H9 (cell line): ENCODE results near the gene EDAR. TPM values are rescaled to one million over a fixed set of nuclear protein-coding genes. Genes with fewer than 3 reads are reported as not detected.

ENCODE experiments used
- DNase-seq: peaks from one replicate; pipeline ENCODE4 v3.0.0-alpha.2; 2017
- H2AFZ ChIP-seq: one replicate; pipeline ENCODE4 v1.6.1; 2013; ENCODE audit warnings: mild to moderate bottlenecking, low read length, control low read depth, moderate library complexity
- H2AK5ac ChIP-seq: 2 replicates; pipeline ENCODE4 v1.6.1; 2013; ENCODE audit warnings: low read length, control low read depth, mixed read lengths; ENCODE audit not compliant: insufficient read length
- H2BK120ac ChIP-seq: one replicate; pipeline ENCODE4 v1.6.1; 2013; ENCODE audit warnings: low read depth, mild to moderate bottlenecking, low read length, control low read depth, inconsistent platforms; ENCODE audit not compliant: poor library complexity, severe bottlenecking
- H2BK12ac ChIP-seq: 2 replicates; pipeline ENCODE4 v1.6.1; 2013; ENCODE audit warnings: low read length, control low read depth, mixed read lengths, low read depth; ENCODE audit not compliant: insufficient read length
- H2BK15ac ChIP-seq: 2 replicates; pipeline ENCODE4 v1.6.1; 2013; ENCODE audit warnings: low read depth, low read length, control low read depth
- H2BK20ac ChIP-seq: one replicate; pipeline ENCODE4 v1.6.1; 2013; ENCODE audit warnings: low read depth, mild to moderate bottlenecking, low read length, control low read depth, inconsistent platforms; ENCODE audit not compliant: poor library complexity, severe bottlenecking
- H2BK5ac ChIP-seq: 2 replicates; pipeline ENCODE4 v1.6.1; 2013; ENCODE audit warnings: low read length, control low read depth, mixed read lengths; ENCODE audit not compliant: insufficient read length
- H3K14ac ChIP-seq: 2 replicates; pipeline ENCODE4 v1.6.1; 2013; ENCODE audit warnings: low read length, control low read depth; ENCODE audit not compliant: insufficient read depth
- H3K18ac ChIP-seq: 2 replicates; pipeline ENCODE4 v1.6.1; 2013; ENCODE audit warnings: low read depth, mild to moderate bottlenecking, mixed read lengths, low read length, control low read depth; ENCODE audit not compliant: insufficient read length
- H3K23ac ChIP-seq: 2 replicates; pipeline ENCODE4 v1.6.1; 2013; ENCODE audit warnings: low read length, control low read depth, mixed read lengths, low read depth; ENCODE audit not compliant: insufficient read length
- H3K23me2 ChIP-seq: 2 replicates; pipeline ENCODE4 v1.6.1; 2013; ENCODE audit warnings: low read depth, mild to moderate bottlenecking, mixed read lengths, low read length, control low read depth; ENCODE audit not compliant: insufficient read length, poor library complexity, severe bottlenecking
- H3K27ac ChIP-seq: 2 replicates; pipeline ENCODE4 v1.5.1; 2013; ENCODE audit warnings: low read length, control low read depth, mixed read lengths, low read depth; ENCODE audit not compliant: insufficient read length
- H3K27me3 ChIP-seq: 2 replicates; pipeline ENCODE4 v1.6.1; 2013; ENCODE audit warnings: low read length, control low read depth, inconsistent platforms; ENCODE audit not compliant: insufficient read depth
- H3K4ac ChIP-seq: 2 replicates; pipeline ENCODE4 v1.6.1; 2013; ENCODE audit warnings: low read depth, mild to moderate bottlenecking, control low read depth, inconsistent platforms, low read length, moderate library complexity
- H3K4me1 ChIP-seq: 2 replicates; pipeline ENCODE4 v1.6.1; 2013; ENCODE audit warnings: low read length, control low read depth, inconsistent platforms; ENCODE audit not compliant: insufficient read depth
- H3K4me2 ChIP-seq: 2 replicates; pipeline ENCODE4 v1.6.1; 2013; ENCODE audit warnings: low read length, control low read depth, mixed read lengths; ENCODE audit not compliant: insufficient read length, insufficient read depth
- H3K56ac ChIP-seq: 2 replicates; pipeline ENCODE4 v1.6.1; 2013; ENCODE audit warnings: low read depth, mild to moderate bottlenecking, mixed read lengths, low read length, control low read depth; ENCODE audit not compliant: insufficient read length
- H3K79me1 ChIP-seq: 2 replicates; pipeline ENCODE4 v1.6.1; 2013; ENCODE audit warnings: low read depth, mild to moderate bottlenecking, moderate library complexity, low read length, control low read depth, inconsistent platforms; ENCODE audit not compliant: insufficient read depth, poor library complexity, severe bottlenecking
- H3K79me2 ChIP-seq: 2 replicates; pipeline ENCODE4 v1.6.1; 2013; ENCODE audit warnings: low read length, control low read depth, inconsistent platforms; ENCODE audit not compliant: insufficient read depth
- H3K9ac ChIP-seq: 2 replicates; pipeline ENCODE4 v1.6.1; 2013; ENCODE audit warnings: low read length, control low read depth, mixed read lengths; ENCODE audit not compliant: insufficient read length; ENCODE audit errors: extremely low read depth
- H3K9me3 ChIP-seq: one replicate; pipeline ENCODE4 v1.6.1; 2013; ENCODE audit warnings: low read depth, low read length, inconsistent platforms; ENCODE audit not compliant: control insufficient read depth
- H3T11ph ChIP-seq: one replicate; pipeline ENCODE4 v1.6.1; 2013; ENCODE audit warnings: mild to moderate bottlenecking, low read length, control low read depth, inconsistent platforms
- H4K20me1 ChIP-seq: one replicate; pipeline ENCODE4 v1.6.1; 2013; ENCODE audit not compliant: control insufficient read depth, insufficient read length, insufficient read depth
- H4K5ac ChIP-seq: 2 replicates; pipeline ENCODE4 v1.6.1; 2013; ENCODE audit warnings: low read depth, mild to moderate bottlenecking, mixed read lengths, low read length, control low read depth; ENCODE audit not compliant: insufficient read length
- H4K8ac ChIP-seq: replicated peaks from 2 replicates; pipeline ENCODE4 v1.6.1; 2013; ENCODE audit warnings: low read length, control low read depth, mixed read lengths, low read depth; ENCODE audit not compliant: insufficient read length
- H4K91ac ChIP-seq: 2 replicates; pipeline ENCODE4 v1.6.1; 2013; ENCODE audit warnings: low read depth, mild to moderate bottlenecking, moderate library complexity, mixed read lengths, low read length, control low read depth; ENCODE audit not compliant: insufficient read length
- H3K27ac Mint-ChIP-seq, 3 experiments: 2 replicates in 2 of 3; 3 replicates in 1 of 3; pipeline ENCODE4 v1.8.0; 2020 to 2021; ENCODE audit warnings: mixed read lengths in 3 of 3, mild to moderate bottlenecking in 1 of 3, moderate library complexity in 1 of 3
- H3K27me3 Mint-ChIP-seq: 2 replicates; pipeline ENCODE4 v1.8.0; 2021; ENCODE audit warnings: low read depth, mild to moderate bottlenecking, moderate library complexity, mixed read lengths
- H3K36me3 Mint-ChIP-seq, 3 experiments: 2 replicates in 2 of 3; 3 replicates in 1 of 3; pipeline ENCODE4 v1.8.0; 2020 to 2021; ENCODE audit warnings: low read depth in 3 of 3, mixed read lengths in 3 of 3; ENCODE audit not compliant: insufficient read depth in 1 of 3
- H3K4me1 Mint-ChIP-seq, 2 experiments: 2 replicates each; pipeline ENCODE4 v1.8.0; 2020; ENCODE audit warnings: mixed read lengths in 2 of 2
- H3K4me3 Mint-ChIP-seq, 2 experiments: 2 replicates in 1 of 2; 3 replicates in 1 of 2; pipeline ENCODE4 v1.8.0; 2020 to 2021; ENCODE audit warnings: mild to moderate bottlenecking in 2 of 2, mixed read lengths in 2 of 2, moderate library complexity in 1 of 2
- H3K9me3 Mint-ChIP-seq, 2 experiments: 2 replicates in 1 of 2; 3 replicates in 1 of 2; pipeline ENCODE4 v1.8.0; 2020; ENCODE audit warnings: mild to moderate bottlenecking in 2 of 2, mixed read lengths in 2 of 2, moderate library complexity in 1 of 2
- WGBS: extraction: QIAGEN DNeasy Blood & Tissue Kit; methylation state at CpG from one replicate; pipeline ENCODE4 v1.1.7; 2013; ENCODE audit warnings: missing lambda C conversion rate, low lambda C conversion rate, mixed read lengths; ENCODE audit not compliant: insufficient read length; ENCODE audit errors: extremely low coverage; 5-methylcytosine and 5-hydroxymethylcytosine counted together
- total RNA-seq: library from RNA; stranded (reverse); gene quantifications from 2 replicates; pipeline ENCODE4 v1.2.1, GENCODE V29; 2021
- TF ChIP-seq, protein P1 (sequence below): fragments of 200-600 bp; sonication (generic); conservative IDR thresholded peaks from 3 replicates; pipeline ENCODE4 v1.8.0; 2021; ENCODE audit warnings: antibody characterized with exemption, mild to moderate bottlenecking

Gene EDAR
- total RNA-seq, 1 experiment from 2014 or later, result not detected

DNA sequence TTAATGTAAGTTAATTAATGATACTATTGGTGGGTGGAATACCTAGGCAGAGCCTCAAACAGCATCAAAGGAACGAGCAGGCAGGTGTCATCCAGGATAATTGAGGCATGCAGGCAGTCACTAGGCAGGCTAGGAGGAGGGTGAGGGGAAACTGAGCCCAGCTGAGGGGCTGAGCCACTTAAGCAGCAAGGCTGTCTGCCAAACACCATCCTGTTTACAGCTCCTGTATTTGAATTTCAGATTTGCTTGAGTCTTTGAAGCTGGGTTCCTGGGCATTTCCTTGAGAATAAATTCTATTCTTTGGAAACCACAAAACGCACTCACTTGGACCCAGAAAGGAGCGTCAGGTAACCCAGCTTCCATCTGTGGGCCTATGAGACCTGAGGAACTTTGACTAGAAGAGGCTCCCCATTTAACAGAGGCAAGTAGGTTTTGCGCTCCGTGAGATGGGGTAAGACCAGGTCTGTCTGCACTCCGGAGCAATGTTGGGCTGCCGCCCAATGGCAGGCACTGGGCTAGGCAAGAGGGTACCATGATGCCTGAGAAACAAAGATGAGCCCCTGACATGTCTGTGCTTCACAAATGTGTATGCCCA is 2.0 kb downstream of the EDAR start:
- Histone ChIP-seq H3K4me2 (no peak overlapping the region), H2BK120ac (no peak overlapping the region), H3K23ac (no peak overlapping the region), H4K91ac (no peak overlapping the region), H4K20me1 (no peaks in the 10 kb centered on the region), H2BK5ac (no peak overlapping the region), H3K18ac (no peak overlapping the region), H3K27ac (no peak overlapping the region), H3K23me2 (no peaks in the 10 kb centered on the region), H4K8ac (no peak overlapping the region), H3K56ac (no peak overlapping the region), H3K79me2 (no peaks in the 10 kb centered on the region), H2BK20ac (no peak overlapping the region), H3K27me3 (no peaks in the 10 kb centered on the region; the same call in 1 of the 2 replicates), H3K4me1 (no peaks in the 10 kb centered on the region), H3K79me1 (no peaks in the 10 kb centered on the region), H4K5ac (no peak overlapping the region), H2BK12ac (no peak overlapping the region), H2AK5ac (no peak overlapping the region), H2BK15ac (no peak overlapping the region), H3K9me3 (no peaks in the 10 kb centered on the region), H3K4ac (no peak overlapping the region), H3K14ac (no peak overlapping the region; the same call in 1 of the 2 replicates), H3K9ac (no peak overlapping the region), H2AFZ (no peak overlapping the region), H3T11ph (no peak overlapping the region)
- Mint-ChIP-seq H3K36me3 (no peaks in the 10 kb centered on the region), H3K4me1 (peaks cover 4 to 8% of the 10 kb centered on the region in 2 experiments; a peak in 3 of 4 replicates), H3K27me3 (peaks cover 18% of the 10 kb centered on the region), H3K27ac (no peak overlapping the region), H3K4me3 (no peak overlapping the region), H3K9me3 (no peaks in the 10 kb centered on the region)
- DNase-seq, result no peak
- no CpG with 5 or more reads among the region's 7 CpGs for WGBS
- TF ChIP-seq, protein P1, sequence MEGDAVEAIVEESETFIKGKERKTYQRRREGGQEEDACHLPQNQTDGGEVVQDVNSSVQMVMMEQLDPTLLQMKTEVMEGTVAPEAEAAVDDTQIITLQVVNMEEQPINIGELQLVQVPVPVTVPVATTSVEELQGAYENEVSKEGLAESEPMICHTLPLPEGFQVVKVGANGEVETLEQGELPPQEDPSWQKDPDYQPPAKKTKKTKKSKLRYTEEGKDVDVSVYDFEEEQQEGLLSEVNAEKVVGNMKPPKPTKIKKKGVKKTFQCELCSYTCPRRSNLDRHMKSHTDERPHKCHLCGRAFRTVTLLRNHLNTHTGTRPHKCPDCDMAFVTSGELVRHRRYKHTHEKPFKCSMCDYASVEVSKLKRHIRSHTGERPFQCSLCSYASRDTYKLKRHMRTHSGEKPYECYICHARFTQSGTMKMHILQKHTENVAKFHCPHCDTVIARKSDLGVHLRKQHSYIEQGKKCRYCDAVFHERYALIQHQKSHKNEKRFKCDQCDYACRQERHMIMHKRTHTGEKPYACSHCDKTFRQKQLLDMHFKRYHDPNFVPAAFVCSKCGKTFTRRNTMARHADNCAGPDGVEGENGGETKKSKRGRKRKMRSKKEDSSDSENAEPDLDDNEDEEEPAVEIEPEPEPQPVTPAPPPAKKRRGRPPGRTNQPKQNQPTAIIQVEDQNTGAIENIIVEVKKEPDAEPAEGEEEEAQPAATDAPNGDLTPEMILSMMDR, result no peak
